OCI-LY7 (cell line): ENCODE measurements around the gene ITGA8. TPM values are rescaled to one million over a fixed set of nuclear protein-coding genes. Genes with fewer than 3 reads are reported as not detected.

Experiments used
- BruUV-seq: library from RNA; stranded (reverse); fragments of 400-500 nt; replicated peaks from 2 replicates; lab custom pipeline; 2021; lab: Mats Ljungman, UMichigan
- CTCF ChIA-PET: fragments of 300-600 bp; sonication (Branson Sonifier 250); formaldehyde crosslinking; loops from one replicate; lab custom pipeline; 2022; ENCODE audit warnings: antibody characterized with exemption; ENCODE audit not compliant: unreplicated experiment; lab: Charles Lee
- POLR2A ChIA-PET: fragments of 300-600 bp; sonication (Branson Sonifier 250); formaldehyde crosslinking; loops from one replicate; lab custom pipeline; 2022; ENCODE audit warnings: antibody characterized with exemption; lab: Charles Lee
- DNase-seq: peaks from one replicate; pipeline ENCODE4 v3.0.0-alpha.2; 2015; ENCODE audit warnings: low spot score
- H2AFZ ChIP-seq: fragments of 200-600 bp; sonication (generic), shearing (Covaris generic); 2 replicates; pipeline ENCODE4 v1.6.1; 2014; ENCODE audit warnings: mild to moderate bottlenecking, antibody characterized with exemption, low read length, moderate library complexity
- H3K27ac ChIP-seq: fragments of 200-600 bp; sonication (generic); 2 replicates; pipeline ENCODE4 v1.5.1; 2014; ENCODE audit warnings: mixed run types, low read depth, mild to moderate bottlenecking, moderate library complexity, low read length, inconsistent platforms; ENCODE audit not compliant: poor library complexity, severe bottlenecking
- H3K36me3 ChIP-seq: fragments of 200-600 bp; sonication (generic); 2 replicates; pipeline ENCODE4 v1.6.1; 2014; ENCODE audit warnings: mild to moderate bottlenecking, antibody characterized with exemption, low read length, moderate library complexity, mixed read lengths; ENCODE audit not compliant: insufficient read depth
- H3K4me1 ChIP-seq: fragments of 200-600 bp; sonication (generic); 2 replicates; pipeline ENCODE4 v1.5.1; 2014; ENCODE audit warnings: mild to moderate bottlenecking, low read length; ENCODE audit not compliant: insufficient read depth, poor library complexity, severe bottlenecking
- H3K4me2 ChIP-seq: fragments of 200-600 bp; sonication (generic); 2 replicates; pipeline ENCODE4 v1.6.1; 2014; ENCODE audit warnings: mild to moderate bottlenecking, low read length
- H3K4me3 ChIP-seq: fragments of 200-600 bp; sonication (generic); 2 replicates; pipeline ENCODE4 v1.5.1; 2014; ENCODE audit warnings: mild to moderate bottlenecking, low read depth, low read length; ENCODE audit not compliant: poor library complexity, severe bottlenecking
- H3K79me2 ChIP-seq: fragments of 200-600 bp; sonication (generic); 2 replicates; pipeline ENCODE4 v1.6.1; 2016; ENCODE audit warnings: low read depth, mild to moderate bottlenecking, low read length, moderate library complexity, mixed read lengths; ENCODE audit not compliant: insufficient read depth
- H3K9me2 ChIP-seq: fragments of 200-600 bp; sonication (generic); 2 replicates; pipeline ENCODE4 v1.6.1; 2016; ENCODE audit warnings: mild to moderate bottlenecking, low read length, mixed read lengths; ENCODE audit not compliant: insufficient read depth
- H3K9me3 ChIP-seq: fragments of 200-600 bp; sonication (generic); 2 replicates; pipeline ENCODE4 v1.6.1; 2014; ENCODE audit warnings: mild to moderate bottlenecking, mixed run types, low read length, mixed read lengths
- H4K20me1 ChIP-seq: fragments of 200-600 bp; sonication (generic); 2 replicates; pipeline ENCODE4 v1.6.1; 2014; ENCODE audit warnings: mild to moderate bottlenecking, antibody characterized with exemption, low read length, moderate library complexity, mixed read lengths; ENCODE audit not compliant: insufficient read depth
- CTCF ChIP-seq: fragments of 200-600 bp; sonication (generic); conservative IDR thresholded peaks from 2 replicates; pipeline ENCODE4 v1.5.1; 2014; ENCODE audit warnings: mild to moderate bottlenecking, antibody characterized with exemption, low read length, moderate library complexity, mixed read lengths
- EZH2phosphoT487 ChIP-seq: fragments of 200-600 bp; sonication (generic); IDR thresholded peaks from 2 replicates; pipeline ENCODE4 v1.6.1; 2018; ENCODE audit warnings: low read depth, borderline replicate concordance, mild to moderate bottlenecking, mixed run types, antibody characterized with exemption, low read length, moderate library complexity, mixed read lengths
- intact Hi-C: fragments of 100-400 bp; cut with micrococcal nuclease; formaldehyde crosslinking; loops from one replicate; pipeline ENCODE4 v1.10.0; 2022; ENCODE audit not compliant: unreplicated experiment
- total RNA-seq, 2 experiments: library from RNA; depleted of rRNA in 1 of 2; stranded (reverse); fragments of >200 nt in 1 of 2; shearing (Covaris generic) in 1 of 2; gene quantifications; 2 replicates each; pipeline ENCODE4 v1.2.3, GENCODE V29; 2014 to 2022

ITGA8 gene
- total RNA-seq, 2 experiments from 2014 or later = not detected

GRCh38 chr10:15588635-15589508 is 130.8 kb downstream of the ITGA8 start:
- Histone ChIP-seq H4K20me1 (no peaks in the 10 kb centered on the region), H3K36me3 (no peaks in the 10 kb centered on the region), H2AFZ (no peak overlapping the region), H3K4me1 (no peaks in the 10 kb centered on the region), H3K4me2 (no peak overlapping the region), H3K27ac (no peak overlapping the region), H3K79me2 (no peaks in the 10 kb centered on the region), H3K9me2 (no peaks in the 10 kb centered on the region), H3K9me3 (no peaks in the 10 kb centered on the region), H3K4me3 (no peak overlapping the region)
- intact Hi-C loops = no loop called here
- DNase-seq = no peak
- POLR2A ChIA-PET = no interaction called here
- CTCF ChIA-PET = no interaction called here
- TF ChIP-seq CTCF = no peak
- no peak for TF ChIP-seq EZH2phosphoT487
- no TSS peak for BruUV-seq

- ChIA-PET POLR2A (interaction anchor here (0.6 kb wide), 1 partner anchor 933 kb away, joined by 3 read pairs; no protein-coding TSS in a partner anchor), CTCF (no interaction called here)
- H3K9me3 ChIP-seq = no peaks in the 10 kb centered on the region
- H2AFZ ChIP-seq = no peak overlapping the region
- TF ChIP-seq CTCF (no peak), EZH2phosphoT487 (no peak)
- no peak overlapping the region for H3K27ac ChIP-seq
- H3K36me3 ChIP-seq = no peaks in the 10 kb centered on the region
- H3K4me3 ChIP-seq = no peak overlapping the region
- no peaks in the 10 kb centered on the region for H3K9me2 ChIP-seq
- no peak overlapping the region for H3K4me2 ChIP-seq
- H3K79me2 ChIP-seq = no peaks in the 10 kb centered on the region
- H3K4me1 ChIP-seq = no peaks in the 10 kb centered on the region
- no peaks in the 10 kb centered on the region for H4K20me1 ChIP-seq
- DNase-seq = no peak
- intact Hi-C loops = no loop called here
- BruUV-seq = no TSS peak
Observed at GRCh38 chr10:15588151-15588550, 131.6 kb downstream of the ITGA8 start.

GRCh38 chr10:15587271-15587670 is 132.5 kb downstream of the ITGA8 start:
- Histone ChIP-seq H2AFZ (no peak overlapping the region), H4K20me1 (no peaks in the 10 kb centered on the region), H3K4me1 (no peaks in the 10 kb centered on the region), H3K9me3 (no peaks in the 10 kb centered on the region), H3K36me3 (no peaks in the 10 kb centered on the region), H3K4me3 (no peak overlapping the region), H3K27ac (no peak overlapping the region), H3K9me2 (no peaks in the 10 kb centered on the region), H3K4me2 (no peak overlapping the region), H3K79me2 (no peaks in the 10 kb centered on the region)
- intact Hi-C loops = no loop called here
- no peak for DNase-seq
- CTCF ChIA-PET = interaction anchor here (0.6 kb wide), 1 partner anchor 270 kb away, joined by 4 read pairs; no protein-coding TSS in a partner anchor
- POLR2A ChIA-PET = interaction anchor here (0.7 kb wide), 2 partner anchors 273 to 1564 kb away, joined by 3 to 5 read pairs; no protein-coding TSS in a partner anchor
- BruUV-seq = no TSS peak
- TF ChIP-seq EZH2phosphoT487 = no peak
- no peak for TF ChIP-seq CTCF
